ENCODE measurements around the gene AFF3.
"Not testable (repeated sequence)": the region's sequence is repeated elsewhere in the genome, so short reads cannot be mapped to it uniquely, and the experiment has no call there.

The AFF3 gene

DNA sequence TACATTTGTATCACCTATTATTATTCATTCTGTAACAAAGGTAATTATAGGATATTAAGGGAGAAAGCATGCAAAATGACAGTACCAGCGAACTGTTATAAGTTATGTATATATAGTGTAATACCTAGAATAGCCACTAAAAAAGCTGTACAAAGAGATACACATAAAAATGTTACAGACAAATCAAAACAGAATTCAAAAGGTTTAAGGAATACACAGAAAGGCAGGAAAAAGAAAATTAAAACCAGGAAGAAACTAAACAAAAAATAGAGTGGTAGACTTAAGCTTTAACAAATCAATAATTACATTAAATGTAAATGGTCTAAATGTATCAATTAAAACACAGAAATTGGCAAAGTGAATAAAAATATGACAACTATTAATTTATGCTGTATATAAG, 476.1 kb downstream of the AFF3 start:
- no peak for DNase-seq (ENCODE audit: low read depth in 2 of 2)

- no peak for DNase-seq (ENCODE audit: low read depth in 2 of 2)
Measured at GRCh38 chr2:99663641-99664040, 478.7 kb downstream of the AFF3 start.

DNA sequence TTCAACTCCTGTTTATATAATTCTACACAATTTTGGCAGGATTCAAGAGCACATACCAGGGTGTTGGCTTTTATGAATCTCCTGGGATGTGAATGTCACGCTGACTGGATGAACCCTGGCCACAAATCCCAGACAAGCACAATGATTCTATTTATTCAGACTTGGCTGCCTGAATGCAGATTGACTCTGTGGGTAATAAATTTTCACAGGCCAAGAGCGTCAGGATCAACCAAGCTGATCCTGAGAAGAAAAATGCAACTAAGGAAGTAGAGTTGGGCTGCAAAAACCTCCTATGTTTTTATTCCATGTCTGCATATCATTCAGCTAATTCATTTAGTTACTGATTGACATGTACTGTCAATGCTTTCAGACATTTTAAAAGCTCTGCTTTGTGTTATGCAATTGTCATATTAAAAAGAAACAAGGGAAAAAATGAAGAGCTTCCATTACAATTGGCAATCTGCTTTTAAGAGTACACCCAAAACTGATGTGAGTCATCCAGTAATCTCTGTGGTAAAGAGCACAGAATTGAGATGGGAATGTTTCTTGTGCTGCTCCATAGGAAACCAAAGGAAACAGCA, 479.5 kb downstream of the AFF3 start:
- DNase-seq (ENCODE audit: low read depth in 2 of 2): no peak

DNA sequence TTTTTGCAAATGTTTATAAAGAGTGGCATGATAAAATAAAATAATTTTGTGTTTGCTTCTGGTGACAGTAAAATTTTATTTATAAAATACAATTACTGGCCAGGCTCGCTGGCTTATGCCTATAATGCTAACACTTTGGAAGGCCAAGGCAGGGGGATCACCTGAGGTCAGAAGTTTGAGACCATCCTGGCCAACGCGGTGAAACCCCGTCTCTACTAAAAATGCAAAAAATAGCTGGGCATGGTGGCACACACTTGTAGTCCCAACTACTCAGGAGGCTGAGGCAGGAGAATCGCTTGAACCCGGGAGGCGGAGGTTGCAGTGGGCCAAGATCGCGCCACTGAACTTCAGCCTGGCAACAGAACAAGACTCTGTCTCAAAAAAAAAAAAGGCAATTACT, 480.6 kb downstream of the AFF3 start:
- DNase-seq (ENCODE audit: low read depth in 2 of 2): not testable (repeated sequence)

- no peak for DNase-seq (ENCODE audit: low read depth in 2 of 2)
Measured at GRCh38 chr2:99660616-99661406, 481.6 kb downstream of the AFF3 start.

- DNase-seq (ENCODE audit: low read depth in 2 of 2): no peak
Measured at GRCh38 chr2:99659874-99660273, 482.5 kb downstream of the AFF3 start.

- DNase-seq (ENCODE audit: low read depth in 2 of 2): no peak
Measured at GRCh38 chr2:99657691-99658258, 484.6 kb downstream of the AFF3 start.

GRCh38 chr2:99656994-99657393, 485.4 kb downstream of the AFF3 start:
- no peak for DNase-seq (ENCODE audit: low read depth in 2 of 2)

DNA sequence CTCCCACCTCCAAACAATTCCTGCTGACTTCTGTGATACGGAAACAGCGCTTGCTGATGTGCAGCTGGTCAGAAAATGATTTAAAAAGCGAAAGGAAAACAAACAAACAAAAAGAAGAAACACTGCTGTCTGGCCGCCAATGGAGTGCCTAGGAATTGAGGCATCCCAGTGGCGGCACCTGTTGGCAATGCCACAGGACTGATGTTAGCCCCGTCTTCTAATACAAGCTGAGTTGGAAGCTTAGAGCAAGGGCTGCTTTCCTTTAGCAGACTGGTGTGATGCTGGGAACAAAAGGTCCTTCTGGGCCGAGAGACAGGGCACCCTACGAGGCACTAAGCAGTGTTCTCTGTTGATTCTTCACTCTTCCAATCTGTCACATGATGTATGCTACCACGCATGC, 489.0 kb downstream of the AFF3 start:
- DNase-seq (ENCODE audit: low read depth in 2 of 2): no peak

GRCh38 chr2:99652862-99653261, 489.5 kb downstream of the AFF3 start:
- DNase-seq (ENCODE audit: low read depth in 2 of 2): no peak

- DNase-seq (ENCODE audit: low read depth in 2 of 2): no peak
Measured at GRCh38 chr2:99651930-99652670, 490.3 kb downstream of the AFF3 start.

- DNase-seq (ENCODE audit: low read depth in 2 of 2): no peak
Measured at GRCh38 chr2:99648906-99649789, 493.2 kb downstream of the AFF3 start.

GRCh38 chr2:99648178-99648844, 494.1 kb downstream of the AFF3 start:
- DNase-seq (ENCODE audit: low read depth in 2 of 2): no peak

- no peak for DNase-seq (ENCODE audit: low read depth in 2 of 2)
Measured at GRCh38 chr2:99645960-99646359, 496.4 kb downstream of the AFF3 start.

DNA sequence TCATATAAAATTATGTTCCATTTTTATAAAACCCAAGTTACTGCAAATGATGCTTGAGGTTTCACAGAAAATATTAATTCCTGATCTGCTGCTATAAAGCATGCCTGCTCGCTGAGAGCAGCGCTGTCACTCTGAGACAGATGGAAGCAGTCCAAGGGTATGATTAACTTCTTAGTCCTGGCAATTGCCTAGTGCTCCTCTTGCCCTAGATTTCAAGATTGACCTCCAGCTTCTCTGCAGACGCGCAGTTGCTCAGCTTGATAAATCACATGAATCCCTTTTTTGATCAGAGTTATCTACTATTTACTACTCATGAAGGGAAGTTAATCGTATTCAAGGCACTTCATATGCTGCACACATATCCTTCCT, 498.0 kb downstream of the AFF3 start:
- DNase-seq (ENCODE audit: low read depth in 2 of 2): no peak

DNA sequence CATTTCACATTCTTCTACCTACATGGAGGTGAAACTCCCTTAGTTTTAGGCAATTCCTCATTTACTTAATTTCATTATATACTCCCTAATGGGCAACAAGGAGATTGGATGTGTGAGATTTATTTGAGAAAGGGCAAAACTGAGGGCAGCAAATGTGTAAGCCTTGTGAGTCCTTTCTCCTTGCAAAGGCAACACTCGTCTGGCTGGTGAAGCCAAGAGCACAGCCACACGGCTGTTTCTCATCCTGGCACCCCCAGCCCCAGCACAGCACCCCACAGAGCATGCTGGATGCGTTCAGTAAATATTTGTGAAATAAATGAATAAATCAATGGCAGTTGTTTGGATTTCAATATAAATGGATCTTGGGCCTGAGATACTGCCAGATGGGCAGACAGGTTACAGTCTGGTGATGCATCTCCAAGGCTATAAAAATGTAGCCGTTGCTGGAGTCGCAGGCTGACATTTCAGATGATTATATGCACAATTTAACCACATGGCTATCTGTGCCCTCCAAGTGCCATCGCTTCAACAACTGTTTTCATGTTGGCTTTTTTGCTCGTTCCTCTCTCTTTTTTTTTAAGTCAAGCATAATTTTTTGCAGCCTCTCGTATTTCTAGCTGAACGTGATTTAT, 498.5 kb downstream of the AFF3 start:
- no peak for DNase-seq (ENCODE audit: low read depth in 2 of 2)

DNA sequence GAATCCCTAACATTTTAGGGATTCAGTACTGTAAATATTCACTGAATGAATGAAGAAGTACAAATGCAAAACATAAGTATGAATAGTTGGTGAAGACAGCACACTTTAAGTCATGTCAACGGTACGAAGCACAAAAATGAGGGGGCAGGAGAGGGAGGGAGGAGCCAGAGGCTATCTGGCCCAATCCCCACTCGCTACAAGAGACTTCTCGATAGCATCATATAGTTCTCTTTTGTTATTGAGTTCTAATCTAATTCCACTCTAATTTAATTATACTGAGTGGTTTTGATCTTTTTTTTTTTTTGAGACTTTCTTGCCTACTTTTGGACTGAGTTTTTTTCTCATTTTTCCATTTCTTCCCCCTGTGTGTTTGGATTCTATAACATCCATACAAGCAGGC, 500.4 kb downstream of the AFF3 start:
- no peak for DNase-seq (ENCODE audit: low read depth in 2 of 2)

DNA sequence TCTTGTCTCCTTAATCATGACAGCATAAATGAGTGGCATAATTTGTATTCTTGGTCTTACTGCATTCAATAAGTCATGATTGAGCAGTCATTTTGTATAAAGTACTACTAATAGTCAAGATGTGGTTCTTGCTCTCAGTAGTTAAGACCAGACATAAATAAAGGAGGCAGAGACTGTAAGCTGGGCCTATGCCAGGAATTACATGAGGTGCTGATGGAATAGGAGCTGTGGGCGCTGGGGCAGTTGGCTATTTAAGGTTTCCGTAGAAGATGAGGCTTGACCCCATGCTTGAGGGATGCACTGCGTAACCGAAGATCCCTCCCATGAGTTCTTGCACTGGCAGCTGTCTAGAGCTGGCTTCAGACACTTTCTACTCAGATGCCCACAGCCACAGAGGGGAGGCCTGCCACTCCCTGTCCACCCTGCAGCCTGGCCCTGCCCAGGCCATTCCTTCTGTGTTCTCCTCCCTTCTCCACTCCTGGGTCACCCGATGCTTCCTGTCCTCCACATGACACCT, 501.7 kb downstream of the AFF3 start:
- DNase-seq (ENCODE audit: low read depth in 2 of 2): no peak

- DNase-seq (ENCODE audit: low read depth in 2 of 2): no peak
Measured at GRCh38 chr2:99638791-99639190, 503.6 kb downstream of the AFF3 start.

DNA sequence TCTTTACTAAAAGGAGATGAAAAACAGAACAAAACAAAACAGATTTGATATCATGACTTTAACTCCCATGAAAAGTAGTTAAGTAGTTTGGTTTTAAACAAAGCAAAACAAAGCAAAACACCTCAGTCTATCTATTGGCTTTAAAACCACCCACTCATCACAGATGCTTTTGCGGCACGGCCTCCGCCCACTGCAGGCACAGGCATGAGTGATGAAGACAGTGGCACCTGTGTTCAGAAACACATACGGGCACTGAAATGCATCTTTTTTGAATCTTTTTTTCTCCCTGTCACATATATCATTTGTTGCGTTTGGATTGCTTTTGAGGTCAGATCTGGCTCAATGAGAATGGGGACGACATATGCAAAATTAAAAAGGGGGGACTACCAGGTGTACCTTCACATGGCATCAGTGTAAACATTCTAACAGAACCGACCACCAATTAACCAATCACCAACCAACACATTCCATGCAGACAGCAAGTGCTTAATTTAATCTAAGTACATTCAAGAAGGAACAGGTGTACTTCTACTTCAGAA, 505.2 kb downstream of the AFF3 start:
- no peak for DNase-seq (ENCODE audit: low read depth in 2 of 2)

All from stimulated activated CD4-positive, alpha-beta T cell treated with anti-CD3 and anti-CD28 coated beads, Interleukin-1b, Interleukin-23, amount 100 ng/mL, for 4 hours (primary cell).